Omental fat pad (tissue), 4 donors: Measurements from ENCODE around the gene ANXA6. TPM values are rescaled to one million over a fixed set of nuclear protein-coding genes. Genes with fewer than 3 reads are reported as not detected.
A peak's percentile ranks its signal among the peaks of the same experiment; 100 is the strongest.

Experiments
- ATAC-seq: fragments of 150-250 bp; one replicate; pipeline ENCODE4 v1.9.1; 2016; ENCODE audit warnings: mild to moderate bottlenecking, moderate library complexity; ENCODE audit not compliant: low FRiP score
- DNase-seq: peaks from one replicate; pipeline ENCODE4 v3.0.0-alpha.2; 2019; ENCODE audit warnings: low spot score
- total RNA-seq, 4 donors: library from RNA; depleted of rRNA; stranded (reverse); fragments of >200 nt; gene quantifications; one replicate each; pipeline ENCODE4 v1.1.0, GENCODE V29; 2016
- TF ChIP-seq, protein P1 (sequence below), 3 donors: fragments of 450-650 bp; IDR thresholded peaks; one replicate each; pipeline ENCODE4 v1.5.1; 2016 to 2017; ENCODE audit warnings: antibody characterized with exemption in 3 of 3, mild to moderate bottlenecking in 3 of 3, moderate library complexity in 2 of 3

The ANXA6 gene
- total RNA-seq, 4 donors from 2014 or later, result 216 to 505 (median 379) TPM

DNA sequence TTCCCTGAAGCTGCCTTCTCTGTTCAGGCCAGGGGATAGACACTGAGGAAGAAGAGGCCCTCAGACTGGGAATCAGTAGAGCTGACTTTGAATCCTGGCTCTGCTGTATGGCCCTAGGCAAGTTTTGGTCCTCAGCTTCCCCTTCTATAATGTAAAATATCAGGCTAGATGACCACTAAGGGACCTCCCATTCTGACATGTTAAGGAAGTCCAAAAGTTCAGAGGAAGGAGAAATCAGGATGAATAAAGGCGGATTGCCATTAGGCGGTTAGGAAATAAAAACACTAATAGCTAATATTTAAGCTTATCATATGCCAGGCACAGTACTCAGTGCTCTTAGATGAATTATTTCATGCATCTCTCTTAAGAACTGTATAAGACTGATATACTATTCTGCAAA, 67.9 kb downstream of the ANXA6 start:
- DNase-seq (no peak), ATAC-seq (no peak)
- TF ChIP-seq, protein P1, sequence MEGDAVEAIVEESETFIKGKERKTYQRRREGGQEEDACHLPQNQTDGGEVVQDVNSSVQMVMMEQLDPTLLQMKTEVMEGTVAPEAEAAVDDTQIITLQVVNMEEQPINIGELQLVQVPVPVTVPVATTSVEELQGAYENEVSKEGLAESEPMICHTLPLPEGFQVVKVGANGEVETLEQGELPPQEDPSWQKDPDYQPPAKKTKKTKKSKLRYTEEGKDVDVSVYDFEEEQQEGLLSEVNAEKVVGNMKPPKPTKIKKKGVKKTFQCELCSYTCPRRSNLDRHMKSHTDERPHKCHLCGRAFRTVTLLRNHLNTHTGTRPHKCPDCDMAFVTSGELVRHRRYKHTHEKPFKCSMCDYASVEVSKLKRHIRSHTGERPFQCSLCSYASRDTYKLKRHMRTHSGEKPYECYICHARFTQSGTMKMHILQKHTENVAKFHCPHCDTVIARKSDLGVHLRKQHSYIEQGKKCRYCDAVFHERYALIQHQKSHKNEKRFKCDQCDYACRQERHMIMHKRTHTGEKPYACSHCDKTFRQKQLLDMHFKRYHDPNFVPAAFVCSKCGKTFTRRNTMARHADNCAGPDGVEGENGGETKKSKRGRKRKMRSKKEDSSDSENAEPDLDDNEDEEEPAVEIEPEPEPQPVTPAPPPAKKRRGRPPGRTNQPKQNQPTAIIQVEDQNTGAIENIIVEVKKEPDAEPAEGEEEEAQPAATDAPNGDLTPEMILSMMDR (IDR thresholded peaks at IDR 0.05), result no peak

DNA sequence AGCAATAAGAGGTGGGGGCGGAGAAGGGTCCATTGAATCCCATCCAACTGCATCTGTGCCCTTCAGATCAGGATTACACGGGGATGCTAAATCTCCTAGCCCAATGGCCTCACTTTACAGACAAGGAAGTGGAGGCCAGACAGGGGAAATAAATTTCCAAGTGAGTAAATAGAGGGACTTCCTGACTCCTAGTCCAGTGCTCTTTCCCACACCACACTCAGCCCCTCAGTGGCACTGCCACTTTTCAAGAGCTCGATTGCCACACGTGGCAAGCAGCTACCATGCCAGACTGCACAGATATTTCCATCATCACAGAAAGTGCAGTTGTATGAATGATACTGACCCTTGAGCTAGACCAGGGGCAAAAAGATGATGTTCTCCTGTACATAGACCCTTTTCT, 68.6 kb downstream of the ANXA6 start:
- DNase-seq (no peak), ATAC-seq (no peak)
- TF ChIP-seq, protein P1 (IDR thresholded peaks at IDR 0.05), result no peak

DNA sequence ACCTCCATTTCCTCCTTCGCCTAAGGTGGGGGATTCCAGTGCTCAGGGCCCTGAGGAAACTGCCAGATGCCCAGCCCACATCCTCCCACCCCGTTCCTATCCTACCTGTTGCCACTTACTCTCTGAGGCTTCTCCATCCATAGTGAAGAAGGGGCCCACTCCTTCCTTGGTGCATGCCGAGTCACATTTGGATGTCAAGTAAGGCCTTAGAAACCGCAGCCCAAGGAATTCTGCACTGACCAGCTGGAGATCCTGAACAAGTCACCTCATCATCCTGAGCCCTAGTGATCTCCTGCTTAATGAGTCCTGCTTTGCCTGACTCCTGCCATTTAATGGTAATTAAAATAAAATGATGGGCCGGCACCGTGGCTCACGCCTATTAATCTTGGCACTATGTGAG, 70.1 kb downstream of the ANXA6 start:
- TF ChIP-seq, protein P1 (IDR thresholded peaks at IDR 0.05), result no peak
- ATAC-seq (no peak), DNase-seq (no peak)

DNA sequence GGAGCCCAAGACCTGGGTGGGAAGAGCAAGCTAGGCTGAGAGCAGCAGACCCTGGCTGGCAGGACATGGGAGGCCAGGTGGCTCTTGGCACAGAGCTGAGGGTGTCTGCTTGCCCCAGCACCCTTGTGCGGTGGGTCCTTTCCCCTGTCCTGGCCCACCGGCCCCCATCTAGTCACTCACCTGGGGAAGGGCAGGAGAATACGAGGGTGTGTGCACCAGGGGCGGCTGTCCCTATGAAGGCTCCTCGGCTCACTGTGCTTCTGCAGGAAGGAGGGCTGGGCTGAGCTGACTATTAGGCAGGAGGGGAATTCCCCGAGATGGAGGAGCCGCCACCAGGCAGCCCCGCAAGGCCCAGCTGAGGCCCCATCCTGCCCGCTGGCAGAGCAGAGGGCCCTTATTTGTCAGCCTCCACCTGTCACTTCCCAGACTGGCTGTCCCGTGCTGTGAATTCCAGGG, 70.6 kb downstream of the ANXA6 start:
- ATAC-seq (no peak), DNase-seq (no peak)
- TF ChIP-seq, protein P1 (IDR thresholded peaks at IDR 0.05), result no peak

DNA sequence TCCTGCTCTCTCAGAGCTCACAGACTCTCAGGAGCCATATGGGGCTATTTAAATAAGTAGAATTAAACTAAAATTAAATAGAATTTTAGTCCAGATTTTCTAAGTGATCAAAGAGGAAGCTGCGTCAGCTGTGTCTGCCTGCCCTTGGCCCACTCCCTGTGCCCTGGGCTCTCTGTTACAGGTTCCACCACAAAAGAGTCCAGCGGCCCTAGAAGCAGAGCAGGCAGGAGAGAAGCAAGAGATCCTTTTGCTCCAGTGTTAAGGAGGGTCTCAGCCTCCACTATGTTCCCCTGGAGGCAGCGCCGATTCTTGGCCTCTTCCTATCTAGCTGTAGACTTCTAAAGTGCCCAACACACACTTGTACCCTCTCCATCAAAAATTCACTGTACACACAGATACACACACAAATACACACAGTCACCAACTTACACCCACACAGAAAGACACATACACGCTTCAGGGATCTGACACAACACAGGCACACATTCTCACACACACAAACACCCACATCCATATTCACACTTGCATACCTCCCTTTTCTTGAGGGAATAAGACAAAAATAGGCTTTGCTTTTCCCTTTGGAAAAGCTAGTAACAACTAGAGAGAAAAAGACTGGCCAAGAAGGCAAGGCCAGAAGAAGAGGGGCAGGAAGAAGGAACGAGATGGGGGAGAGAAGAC, 71.2 kb downstream of the ANXA6 start:
- TF ChIP-seq, protein P1 (IDR thresholded peaks at IDR 0.05), result no peak
- no peak for DNase-seq
- ATAC-seq, result no peak

DNA sequence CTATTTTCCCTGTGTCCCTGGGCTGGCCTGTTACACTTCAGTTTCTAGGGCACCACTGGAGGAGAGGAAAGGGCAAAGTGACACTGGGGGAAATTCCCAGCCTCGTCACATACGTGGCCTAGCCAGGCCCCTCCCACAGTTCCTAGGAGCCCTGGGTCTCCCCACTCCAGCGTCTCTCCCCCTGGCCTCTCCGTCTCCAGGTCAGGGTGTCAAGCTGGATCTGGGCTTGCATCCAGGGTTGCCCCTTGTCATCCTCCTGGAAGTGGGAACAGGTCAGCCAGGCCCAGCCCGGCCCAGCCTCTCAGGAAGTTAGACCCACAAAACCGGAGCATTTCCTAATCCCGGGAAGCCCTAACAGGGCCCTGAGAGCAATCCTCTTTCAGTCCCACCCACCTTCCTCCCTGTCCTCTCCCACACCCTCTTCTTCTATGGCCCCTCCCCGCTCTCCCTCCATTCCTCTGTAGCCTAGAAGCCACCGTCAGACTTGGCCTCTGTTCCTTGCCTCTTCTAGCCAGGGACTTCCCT, 72.0 kb downstream of the ANXA6 start:
- TF ChIP-seq, protein P1 (IDR thresholded peaks at IDR 0.05), result no peak
- DNase-seq, result no peak
- peak; percentile 56 for ATAC-seq

DNA sequence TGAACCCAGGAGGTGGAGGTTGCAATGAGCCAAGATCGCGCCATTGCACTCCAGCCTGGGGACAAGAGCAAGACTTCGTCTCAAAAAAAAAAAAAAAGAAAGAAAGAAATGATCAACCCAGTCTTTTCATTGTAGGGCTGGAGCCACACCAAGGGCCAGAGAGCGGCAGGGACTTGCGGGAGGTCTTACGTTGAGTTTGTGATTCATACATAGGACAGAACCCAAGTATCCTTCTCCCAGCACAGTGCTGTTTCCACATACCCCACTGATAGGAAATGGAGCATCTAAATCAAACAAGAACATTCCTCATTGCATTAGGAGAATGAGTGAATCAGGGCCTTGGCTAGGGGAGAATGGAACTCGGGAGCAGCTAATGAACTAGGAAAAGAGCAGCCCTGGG, 73.2 kb downstream of the ANXA6 start:
- TF ChIP-seq, protein P1 (IDR thresholded peaks at IDR 0.05), result no peak
- DNase-seq (no peak), ATAC-seq (no peak)
